GM19452 (cell line): ENCODE results near the gene BDH1.

Experiments used
- ATAC-seq: cut with Tn5 transposase; IDR thresholded peaks from one replicate; pipeline ENCODE4 v1.9.1; 2021; ENCODE audit not compliant: unreplicated experiment

The BDH1 gene

GRCh38 chr3:197550489-197550888, 5.3 kb downstream of the BDH1 start:
- ATAC-seq: no peak

- ATAC-seq: no peak
These were observed 6.4 kb downstream of the BDH1 start for GRCh38 chr3:197549261-197549885.

- no peak for ATAC-seq
These were observed 8.3 kb downstream of the BDH1 start for GRCh38 chr3:197547306-197548011.

- ATAC-seq: no peak
These were observed 9.3 kb downstream of the BDH1 start for GRCh38 chr3:197546307-197547085.

- ATAC-seq: no peak
These were observed 10.2 kb downstream of the BDH1 start for GRCh38 chr3:197545571-197545970.

GRCh38 chr3:197545101-197545500, 10.7 kb downstream of the BDH1 start:
- ATAC-seq: no peak

- ATAC-seq: no peak
These were observed 12.9 kb downstream of the BDH1 start for GRCh38 chr3:197542741-197543454.

- no peak for ATAC-seq
These were observed 13.8 kb downstream of the BDH1 start for GRCh38 chr3:197541756-197542539.

GRCh38 chr3:197540961-197541377, 14.8 kb downstream of the BDH1 start:
- no peak for ATAC-seq

- ATAC-seq: no peak
These were observed 16.1 kb downstream of the BDH1 start for GRCh38 chr3:197539651-197540051.

GRCh38 chr3:197533927-197534725, 21.6 kb downstream of the BDH1 start:
- ATAC-seq: no peak

GRCh38 chr3:197533396-197533795, 22.4 kb downstream of the BDH1 start:
- no peak for ATAC-seq

GRCh38 chr3:197532388-197532787, 23.4 kb downstream of the BDH1 start:
- ATAC-seq: no peak

- ATAC-seq: no peak
These were observed 27.6 kb downstream of the BDH1 start for GRCh38 chr3:197528190-197528589.

- no peak for ATAC-seq
These were observed 28.2 kb downstream of the BDH1 start for GRCh38 chr3:197527569-197527968.

- ATAC-seq: no peak
These were observed 30.1 kb downstream of the BDH1 start for GRCh38 chr3:197525706-197526105.

- ATAC-seq: no peak
These were observed 31.6 kb downstream of the BDH1 start for GRCh38 chr3:197524128-197524527.

- no peak for ATAC-seq
These were observed 32.2 kb downstream of the BDH1 start for GRCh38 chr3:197523526-197523925.

- ATAC-seq: no peak
These were observed 32.8 kb downstream of the BDH1 start for GRCh38 chr3:197522881-197523441.
